GM12872 (cell line): Measurements from ENCODE around the gene CPNE4.

ENCODE experiments used
- CTCF ChIP-seq: IDR thresholded peaks from 3 replicates; pipeline ENCODE4 v1.5.1; 2011; ENCODE audit warnings: low read depth, mild to moderate bottlenecking, low read length, moderate library complexity; ENCODE audit not compliant: insufficient read depth

The CPNE4 gene

DNA sequence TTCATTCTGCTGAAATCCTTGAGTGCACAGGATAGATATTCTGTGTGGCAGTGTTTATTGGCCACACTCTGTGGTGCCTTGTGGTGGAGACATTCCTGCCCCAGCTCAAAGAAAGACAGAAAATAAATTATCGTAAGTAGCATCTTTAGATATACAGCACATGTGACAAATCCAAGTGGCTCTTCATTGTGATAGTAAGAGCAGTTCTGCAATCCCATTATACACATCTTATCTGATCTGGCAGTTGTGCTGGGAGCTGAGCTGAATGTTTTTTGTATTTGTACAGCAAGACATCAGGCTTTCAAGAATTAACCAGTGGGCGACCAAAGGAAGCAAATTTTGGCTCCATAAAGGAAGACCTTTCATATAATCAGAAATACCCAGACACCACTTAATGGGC is 296.7 kb downstream of the CPNE4 start:
- no peak for TF ChIP-seq CTCF

- TF ChIP-seq CTCF, result no peak
Observed at GRCh38 chr3:131735544-131735943, 299.3 kb downstream of the CPNE4 start.

DNA sequence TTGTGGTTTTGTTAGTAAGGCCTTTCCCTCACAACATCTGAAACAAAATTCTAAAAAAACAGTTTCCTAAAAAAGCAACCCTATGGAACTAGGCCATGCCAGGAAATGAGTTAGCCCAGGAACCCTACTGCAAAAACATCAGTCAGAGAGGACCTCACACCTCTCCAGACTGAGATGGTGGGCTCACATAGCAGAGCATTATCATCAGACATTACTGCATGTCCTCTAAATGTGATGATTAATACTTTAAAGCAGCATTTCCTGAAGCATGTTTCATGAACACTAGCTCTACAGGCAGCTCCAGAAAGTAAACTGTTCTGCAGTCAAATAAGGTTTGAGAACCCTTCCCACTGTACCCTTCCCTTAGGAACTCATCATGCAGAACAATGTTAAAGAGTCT is 299.7 kb downstream of the CPNE4 start:
- TF ChIP-seq CTCF, result no peak

DNA sequence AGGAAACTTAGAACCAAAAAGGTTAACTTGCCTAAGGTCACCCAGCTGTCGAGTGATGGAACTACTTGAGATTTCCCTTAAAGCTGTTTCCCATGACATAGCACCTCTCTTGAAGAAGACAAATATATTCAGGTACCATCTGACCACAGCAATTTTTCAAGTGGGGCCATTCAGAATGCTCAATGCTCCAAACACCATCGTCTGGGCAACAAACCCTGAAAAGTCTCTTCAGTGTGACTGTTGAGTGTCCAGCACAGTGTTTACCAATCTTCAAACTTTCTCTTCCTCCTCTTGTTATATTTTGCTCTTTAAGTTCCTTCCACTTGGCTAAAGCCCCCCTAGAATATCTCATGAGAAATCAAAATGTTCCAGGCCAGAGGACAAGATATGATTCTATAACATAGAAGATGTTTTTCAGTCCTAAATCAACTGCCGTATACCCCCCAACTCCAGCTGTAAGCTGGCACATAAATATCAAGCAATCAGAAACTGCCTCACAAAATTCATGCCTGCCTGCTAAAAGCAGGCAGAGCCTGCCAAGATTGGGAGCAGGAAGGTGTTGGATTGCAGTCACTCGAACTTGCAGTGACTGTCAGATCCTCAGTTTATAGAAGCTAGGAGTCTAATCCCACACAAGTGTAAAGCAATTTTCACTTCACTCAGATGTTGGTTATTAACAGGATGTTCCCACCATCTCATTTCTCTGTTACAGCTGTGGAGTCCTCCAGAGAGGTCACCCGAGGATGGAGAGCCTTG is 301.6 kb downstream of the CPNE4 start:
- TF ChIP-seq CTCF, result no peak

DNA sequence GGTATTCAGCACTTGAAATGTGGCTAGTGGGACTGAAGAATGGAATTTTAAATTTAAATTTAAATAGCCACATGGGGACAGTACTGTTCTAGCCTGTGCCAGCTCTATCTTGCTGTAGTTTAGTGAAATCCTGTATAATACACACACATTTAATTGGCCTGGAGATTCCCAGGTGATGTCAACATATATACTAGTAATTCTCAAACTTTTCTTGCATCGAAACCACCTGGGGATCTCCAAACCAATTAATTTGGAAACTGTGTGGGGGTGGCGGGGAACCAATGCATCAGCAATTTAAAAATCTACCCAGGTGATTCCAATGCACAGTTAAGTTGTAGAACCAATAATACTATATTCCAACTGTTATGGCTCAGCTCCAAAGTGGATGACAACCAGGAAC is 303.1 kb downstream of the CPNE4 start:
- no peak for TF ChIP-seq CTCF

- no peak for TF ChIP-seq CTCF
Observed at GRCh38 chr3:131730581-131730980, 304.2 kb downstream of the CPNE4 start.

DNA sequence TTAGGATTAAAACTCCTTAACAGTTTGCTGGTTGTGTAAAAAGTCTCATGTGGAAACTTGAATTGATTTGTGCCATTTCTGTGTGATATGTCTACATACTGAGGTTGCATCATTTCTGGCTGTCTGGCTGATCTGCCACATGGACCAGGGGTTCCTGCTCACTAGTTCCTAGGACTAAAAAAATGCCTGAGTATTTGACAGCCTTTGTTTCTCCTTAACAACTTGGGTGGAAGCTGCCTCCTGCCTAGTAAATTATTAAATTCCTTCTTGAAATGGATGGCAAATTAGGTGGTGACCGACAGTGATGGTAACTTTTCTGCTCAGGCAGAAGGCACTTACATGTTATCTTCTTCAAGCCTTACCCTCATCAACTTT is 305.2 kb downstream of the CPNE4 start:
- TF ChIP-seq CTCF, result no peak
